ENCODE results near the gene UTS2R.

UTS2R gene

GRCh38 chr17:82327289-82327688, 44.3 kb upstream of the UTS2R start:
- Histone ChIP-seq H3K9ac (ENCODE audit: insufficient read length) (no peak overlapping the region), H3K9me3 (ENCODE audit: low read depth, low read length) (no peaks in the 10 kb centered on the region), H3K27ac (no peak overlapping the region), H3K4me3 (no peak overlapping the region), H3K36me3 (ENCODE audit: insufficient read depth, low read length) (no peaks in the 10 kb centered on the region)
- TF ChIP-seq EZH2 (IDR thresholded peaks at IDR 0.05): no peak
- no peak for TF ChIP-seq FOXP2 (optimal IDR thresholded peaks at IDR 0.05; ENCODE audit: control extremely low read depth, extremely low read length, insufficient read depth)
- no peak for TF ChIP-seq POLR2AphosphoS5 (IDR thresholded peaks at IDR 0.05; ENCODE audit: borderline replicate concordance, low read depth, low read length)
- no peak for DNase-seq (ENCODE audit: low read depth, low spot score)

DNA sequence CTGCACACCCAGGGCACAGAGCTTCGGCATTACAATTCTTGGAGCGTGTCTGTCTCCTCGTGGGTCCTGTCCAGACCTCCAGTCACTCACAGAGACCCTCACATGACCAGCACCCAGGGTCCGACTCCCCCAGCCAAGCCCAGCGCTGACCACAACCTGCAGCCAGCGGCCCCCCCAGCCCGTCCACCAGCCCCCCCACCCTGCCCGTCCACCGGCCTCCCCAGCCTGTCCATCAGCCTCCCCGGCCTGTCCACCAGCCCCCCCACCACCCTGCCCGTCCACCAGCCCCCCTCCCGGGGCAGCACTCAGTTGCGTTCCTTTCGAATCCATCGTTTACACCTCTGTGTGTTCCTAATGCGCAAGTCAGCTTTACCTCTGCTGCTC, 43.8 kb upstream of the UTS2R start:
- H3K4me3 ChIP-seq: no peak overlapping the region

DNA sequence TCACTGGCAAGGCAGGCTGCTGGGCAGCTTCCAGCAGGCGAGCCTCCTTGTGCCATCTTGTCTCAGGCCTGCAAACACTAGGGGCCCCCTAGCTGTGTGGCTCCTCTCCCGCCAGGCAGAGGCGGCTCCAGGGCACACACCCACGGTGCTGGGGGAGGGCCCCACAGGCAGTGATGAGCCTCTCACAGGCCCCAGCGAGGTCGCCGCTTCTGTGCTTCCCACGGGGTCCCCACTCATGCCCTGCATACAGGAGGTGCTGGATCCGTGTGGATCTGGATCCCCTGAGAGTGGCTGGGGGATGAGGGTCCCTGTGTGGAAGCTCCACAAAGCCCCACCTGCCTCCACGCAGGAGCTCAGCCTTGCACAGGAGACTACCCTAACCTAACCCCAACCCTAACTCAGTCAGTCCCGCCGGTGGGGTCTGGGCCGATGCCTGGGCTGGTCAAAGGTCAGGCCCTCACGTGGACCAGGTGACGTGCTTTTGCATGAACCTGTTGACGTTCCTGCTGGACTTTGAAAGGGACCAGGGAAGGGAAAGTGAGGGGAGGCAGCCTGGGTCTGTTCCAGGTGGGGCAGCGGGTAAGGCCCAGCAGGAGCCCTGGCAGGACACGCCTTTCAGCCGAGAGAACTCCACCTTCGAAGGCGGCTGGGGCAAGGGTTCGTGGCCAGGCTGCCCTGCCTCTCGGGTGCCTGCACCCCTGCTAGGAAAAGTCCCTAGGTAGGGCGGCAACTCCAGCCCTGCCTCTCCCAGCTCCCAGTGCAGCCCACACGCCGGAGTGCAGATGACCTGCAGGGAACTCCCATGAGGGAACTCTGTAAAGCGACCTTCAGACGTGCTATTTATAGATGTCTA, 43.2 kb upstream of the UTS2R start:
- H3K9ac ChIP-seq (ENCODE audit: insufficient read length): no peak overlapping the region
- no peak overlapping the region for H3K4me3 ChIP-seq
- no peak for TF ChIP-seq POLR2AphosphoS5 (IDR thresholded peaks at IDR 0.05; ENCODE audit: borderline replicate concordance, low read depth, low read length)
- no peak for TF ChIP-seq EZH2 (IDR thresholded peaks at IDR 0.05)
- TF ChIP-seq FOXP2 (optimal IDR thresholded peaks at IDR 0.05; ENCODE audit: control extremely low read depth, extremely low read length, insufficient read depth): no peak
- H3K9me3 ChIP-seq (ENCODE audit: low read depth, low read length): no peaks in the 10 kb centered on the region
- no peak overlapping the region for H3K27ac ChIP-seq
- no peaks in the 10 kb centered on the region for H3K36me3 ChIP-seq (ENCODE audit: insufficient read depth, low read length)
- DNase-seq (ENCODE audit: low read depth, low spot score): no peak

More for the DNA sequence above, 43.8 kb upstream of the UTS2R start:
- Histone ChIP-seq H3K36me3 (ENCODE audit: insufficient read depth, low read length) (no peaks in the 10 kb centered on the region), H3K9me3 (ENCODE audit: low read depth, low read length) (no peaks in the 10 kb centered on the region), H3K27ac (no peak overlapping the region), H3K9ac (ENCODE audit: insufficient read length) (no peak overlapping the region)
- no peak for TF ChIP-seq FOXP2 (optimal IDR thresholded peaks at IDR 0.05; ENCODE audit: control extremely low read depth, extremely low read length, insufficient read depth)
- TF ChIP-seq EZH2 (IDR thresholded peaks at IDR 0.05): no peak
- TF ChIP-seq POLR2AphosphoS5 (IDR thresholded peaks at IDR 0.05; ENCODE audit: borderline replicate concordance, low read depth, low read length): no peak
- DNase-seq (ENCODE audit: low read depth, low spot score): no peak

DNA sequence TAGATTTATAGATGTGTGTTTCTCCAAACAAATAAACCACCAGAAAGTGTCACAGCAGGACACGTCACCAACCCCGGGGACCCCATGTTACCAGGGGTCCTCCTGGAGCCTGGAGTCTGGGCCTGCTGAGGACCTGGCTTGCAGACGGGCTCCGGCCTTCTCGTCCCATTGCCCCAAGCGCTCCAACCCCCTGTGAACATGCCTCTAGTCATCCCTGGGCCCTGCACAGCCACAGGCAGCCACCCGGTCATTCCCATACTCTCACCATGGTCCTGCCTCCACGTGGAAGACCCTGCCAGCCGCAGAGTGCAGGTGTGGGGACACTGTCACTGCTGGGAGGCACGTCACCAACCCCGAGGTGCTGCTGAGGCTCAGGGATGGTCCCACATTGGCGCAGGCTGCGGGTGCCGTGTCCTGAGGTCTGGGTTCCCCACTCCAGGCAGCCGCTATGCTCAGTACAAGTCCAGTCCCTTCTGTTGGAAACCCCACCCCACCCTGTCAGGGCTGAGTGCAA, 42.5 kb upstream of the UTS2R start:
- H3K9me3 ChIP-seq (ENCODE audit: low read depth, low read length): no peaks in the 10 kb centered on the region
- TF ChIP-seq FOXP2 (optimal IDR thresholded peaks at IDR 0.05; ENCODE audit: control extremely low read depth, extremely low read length, insufficient read depth) (no peak), EZH2 (IDR thresholded peaks at IDR 0.05) (no peak), POLR2AphosphoS5 (IDR thresholded peaks at IDR 0.05; ENCODE audit: borderline replicate concordance, low read depth, low read length) (no peak)
- DNase-seq (ENCODE audit: low read depth, low spot score): no peak
- H3K9ac ChIP-seq (ENCODE audit: insufficient read length): no peak overlapping the region
- no peak overlapping the region for H3K4me3 ChIP-seq
- H3K27ac ChIP-seq: no peak overlapping the region
- H3K36me3 ChIP-seq (ENCODE audit: insufficient read depth, low read length): no peaks in the 10 kb centered on the region

- TF ChIP-seq FOXP2 (optimal IDR thresholded peaks at IDR 0.05; ENCODE audit: control extremely low read depth, extremely low read length, insufficient read depth) (no peak), POLR2AphosphoS5 (IDR thresholded peaks at IDR 0.05; ENCODE audit: borderline replicate concordance, low read depth, low read length) (no peak), EZH2 (IDR thresholded peaks at IDR 0.05) (no peak)
- Histone ChIP-seq H3K27ac (no peak overlapping the region), H3K36me3 (ENCODE audit: insufficient read depth, low read length) (no peaks in the 10 kb centered on the region), H3K9me3 (ENCODE audit: low read depth, low read length) (no peaks in the 10 kb centered on the region), H3K4me3 (no peak overlapping the region), H3K9ac (ENCODE audit: insufficient read length) (no peak overlapping the region)
- no peak for DNase-seq (ENCODE audit: low read depth, low spot score)
Observed at GRCh38 chr17:82329683-82330321, 41.8 kb upstream of the UTS2R start.

DNA sequence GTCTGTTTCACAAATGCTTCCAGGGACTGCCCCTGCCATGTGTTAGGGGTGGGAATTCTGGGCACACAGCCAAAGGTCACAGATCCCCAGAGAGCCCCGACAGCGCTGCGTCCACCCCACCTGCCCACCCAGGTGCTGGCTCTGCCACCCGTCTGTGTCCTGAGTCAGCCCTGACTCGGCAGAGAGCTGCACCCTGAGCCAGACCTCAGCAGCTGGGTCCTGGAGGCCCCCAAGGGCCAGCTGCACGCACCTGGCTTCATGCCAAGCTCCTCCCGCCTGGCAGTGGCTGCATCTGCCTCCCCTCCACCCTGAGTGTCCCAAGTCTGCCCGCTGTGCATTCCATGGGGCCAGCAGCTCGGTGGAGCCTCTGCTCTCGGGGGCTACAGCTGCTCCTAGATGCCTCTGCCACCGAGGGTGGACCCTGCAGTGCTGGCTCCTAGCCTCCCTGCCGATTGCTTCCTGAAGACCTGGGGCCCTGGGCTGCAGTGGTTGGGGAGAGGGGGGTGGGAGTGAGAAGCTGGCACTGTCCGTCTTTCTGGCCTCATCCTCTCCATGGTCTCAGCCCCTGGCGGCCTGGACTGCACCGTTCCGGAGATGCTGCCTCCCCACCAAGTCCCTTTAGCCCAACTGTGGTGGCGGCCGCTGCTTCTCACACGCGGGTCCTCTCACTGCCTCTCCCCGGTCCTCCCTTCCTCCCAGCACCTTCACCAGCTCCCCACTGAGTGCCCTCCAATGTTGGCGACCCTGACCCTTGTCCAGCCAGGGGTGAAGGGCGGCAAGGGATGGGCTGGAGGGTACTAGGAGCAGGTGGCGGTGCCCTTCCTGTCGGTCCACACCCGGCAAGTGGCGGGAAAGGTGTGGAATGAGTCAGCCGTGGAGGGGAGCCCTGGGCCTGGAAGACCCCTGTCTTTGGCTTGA, 41.0 kb upstream of the UTS2R start:
- H3K4me3 ChIP-seq: peak overlapping the region; percentile 28; the same call in 1 of the 2 replicates
- H3K9me3 ChIP-seq (ENCODE audit: low read depth, low read length): no peaks in the 10 kb centered on the region
- no peak overlapping the region for H3K9ac ChIP-seq (ENCODE audit: insufficient read length)
- TF ChIP-seq POLR2AphosphoS5 (IDR thresholded peaks at IDR 0.05; ENCODE audit: borderline replicate concordance, low read depth, low read length) (no peak), FOXP2 (optimal IDR thresholded peaks at IDR 0.05; ENCODE audit: control extremely low read depth, extremely low read length, insufficient read depth) (no peak), EZH2 (IDR thresholded peaks at IDR 0.05) (no peak)
- no peak for DNase-seq (ENCODE audit: low read depth, low spot score)
- no peaks in the 10 kb centered on the region for H3K36me3 ChIP-seq (ENCODE audit: insufficient read depth, low read length)
- no peak overlapping the region for H3K27ac ChIP-seq

GRCh38 chr17:82331345-82331939, 40.1 kb upstream of the UTS2R start:
- H3K27ac ChIP-seq: no peak overlapping the region
- no peaks in the 10 kb centered on the region for H3K36me3 ChIP-seq (ENCODE audit: insufficient read depth, low read length)
- no peak overlapping the region for H3K4me3 ChIP-seq
- no peaks in the 10 kb centered on the region for H3K9me3 ChIP-seq (ENCODE audit: low read depth, low read length)
- DNase-seq (ENCODE audit: low read depth, low spot score): no peak
- no peak overlapping the region for H3K9ac ChIP-seq (ENCODE audit: insufficient read length)
- TF ChIP-seq FOXP2 (optimal IDR thresholded peaks at IDR 0.05; ENCODE audit: control extremely low read depth, extremely low read length, insufficient read depth): no peak
- no peak for TF ChIP-seq POLR2AphosphoS5 (IDR thresholded peaks at IDR 0.05; ENCODE audit: borderline replicate concordance, low read depth, low read length)
- no peak for TF ChIP-seq EZH2 (IDR thresholded peaks at IDR 0.05)

All from SK-N-MC (cell line).